GM12878 (cell line): Measurements from ENCODE around the gene TBXAS1. TPM values are rescaled to one million over a fixed set of nuclear protein-coding genes. Genes with fewer than 3 reads are reported as not detected.

Experiments
- BACH1 ChIP-seq: fragments of 450-650 bp; IDR thresholded peaks from 2 replicates; pipeline ENCODE4 v1.6.1; 2017; ENCODE audit warnings: mild to moderate bottlenecking, borderline replicate concordance
- CBX5 ChIP-seq: sonication (generic); IDR thresholded peaks from 2 replicates; pipeline ENCODE4 v1.6.1; 2016; ENCODE audit warnings: low read depth, moderate library complexity, mild to moderate bottlenecking, inconsistent platforms
- CHD1 ChIP-seq: IDR thresholded peaks from 2 replicates; pipeline ENCODE4 v1.6.1; 2012; ENCODE audit warnings: low read depth, low read length, improper control_type of control experiment
- IKZF1 ChIP-seq: fragments of 450-650 bp; conservative IDR thresholded peaks from 2 replicates; pipeline ENCODE4 v1.6.1; 2017; ENCODE audit warnings: antibody characterized with exemption, mild to moderate bottlenecking
- MEF2B ChIP-seq: fragments of 450-650 bp; IDR thresholded peaks from 2 replicates; pipeline ENCODE4 v1.6.1; 2018; ENCODE audit warnings: mild to moderate bottlenecking, moderate library complexity; ENCODE audit not compliant: partially characterized antibody, poor library complexity, severe bottlenecking
- polyA plus RNA-seq, 11 experiments: library from polyadenylated mRNA; depleted of rRNA in 4 of 11; unstranded in 6 of 11; stranded (reverse) in 5 of 11; fragments of >200 nt; fragmentation: Nextera tagmentation in 4 of 11; fragmentation: Illumina TruSeq in 1 of 11; extraction: Ambion mirVana in 4 of 11; extraction: Trizol in 1 of 11; gene quantifications; 1 replicate in 1 of 11; 2 replicates in 10 of 11; pipeline versions ENCODE4 v1.2.1 to v1.2.3, GENCODE V29; 2011 to 2016; ENCODE audit warnings: inconsistent platforms in 2 of 11, missing spikeins in 2 of 11, low read depth in 1 of 11
- total RNA-seq, 4 experiments: library from RNA; depleted of rRNA in 3 of 4; stranded (reverse); fragments of >200 nt in 3 of 4; fragmentation: Illumina TruSeq in 1 of 4; extraction: Trizol in 1 of 4; gene quantifications; 2 replicates each; pipeline versions ENCODE4 v1.2.1 to v1.2.3, GENCODE V29; 2013 to 2021
- TF ChIP-seq, protein P1 (sequence below): IDR thresholded peaks from 2 replicates; pipeline ENCODE4 v1.6.1; 2012; ENCODE audit warnings: improper control_type of control experiment, low read depth, low read length; ENCODE audit not compliant: insufficient replicate concordance
- TF ChIP-seq, protein P2 (sequence below): fragments of 450-650 bp; conservative IDR thresholded peaks from 2 replicates; pipeline ENCODE4 v1.6.1; 2017; ENCODE audit warnings: mild to moderate bottlenecking, moderate library complexity

Gene TBXAS1
- total and polyA plus RNA-seq, 10 of the 15 experiments (the other 5 are each of a cell fraction or from before 2014, with no cell fraction given), result 1.5 to 32.7 (median 16.3) TPM

DNA sequence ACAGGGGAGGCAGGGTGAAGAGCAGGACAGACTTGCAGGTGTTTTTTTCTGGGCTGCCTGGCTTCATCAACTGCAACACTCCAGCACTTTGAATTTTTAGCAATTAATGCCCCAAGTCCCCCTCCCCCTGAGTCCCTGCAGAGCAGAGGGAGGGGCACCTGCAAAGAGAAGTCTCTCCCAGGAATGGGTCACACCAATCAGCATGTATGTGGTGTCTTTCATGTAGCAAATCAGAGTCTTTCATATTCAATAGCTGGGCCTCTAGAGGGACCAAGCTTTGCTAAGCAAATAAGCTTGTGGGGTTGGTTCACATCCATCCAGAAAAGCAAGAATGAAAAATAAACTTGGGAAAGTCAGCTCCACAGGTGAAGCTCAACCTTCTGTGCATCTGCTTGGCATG, 143.0 kb downstream of the TBXAS1 start (continued):
- TF ChIP-seq, protein P1, sequence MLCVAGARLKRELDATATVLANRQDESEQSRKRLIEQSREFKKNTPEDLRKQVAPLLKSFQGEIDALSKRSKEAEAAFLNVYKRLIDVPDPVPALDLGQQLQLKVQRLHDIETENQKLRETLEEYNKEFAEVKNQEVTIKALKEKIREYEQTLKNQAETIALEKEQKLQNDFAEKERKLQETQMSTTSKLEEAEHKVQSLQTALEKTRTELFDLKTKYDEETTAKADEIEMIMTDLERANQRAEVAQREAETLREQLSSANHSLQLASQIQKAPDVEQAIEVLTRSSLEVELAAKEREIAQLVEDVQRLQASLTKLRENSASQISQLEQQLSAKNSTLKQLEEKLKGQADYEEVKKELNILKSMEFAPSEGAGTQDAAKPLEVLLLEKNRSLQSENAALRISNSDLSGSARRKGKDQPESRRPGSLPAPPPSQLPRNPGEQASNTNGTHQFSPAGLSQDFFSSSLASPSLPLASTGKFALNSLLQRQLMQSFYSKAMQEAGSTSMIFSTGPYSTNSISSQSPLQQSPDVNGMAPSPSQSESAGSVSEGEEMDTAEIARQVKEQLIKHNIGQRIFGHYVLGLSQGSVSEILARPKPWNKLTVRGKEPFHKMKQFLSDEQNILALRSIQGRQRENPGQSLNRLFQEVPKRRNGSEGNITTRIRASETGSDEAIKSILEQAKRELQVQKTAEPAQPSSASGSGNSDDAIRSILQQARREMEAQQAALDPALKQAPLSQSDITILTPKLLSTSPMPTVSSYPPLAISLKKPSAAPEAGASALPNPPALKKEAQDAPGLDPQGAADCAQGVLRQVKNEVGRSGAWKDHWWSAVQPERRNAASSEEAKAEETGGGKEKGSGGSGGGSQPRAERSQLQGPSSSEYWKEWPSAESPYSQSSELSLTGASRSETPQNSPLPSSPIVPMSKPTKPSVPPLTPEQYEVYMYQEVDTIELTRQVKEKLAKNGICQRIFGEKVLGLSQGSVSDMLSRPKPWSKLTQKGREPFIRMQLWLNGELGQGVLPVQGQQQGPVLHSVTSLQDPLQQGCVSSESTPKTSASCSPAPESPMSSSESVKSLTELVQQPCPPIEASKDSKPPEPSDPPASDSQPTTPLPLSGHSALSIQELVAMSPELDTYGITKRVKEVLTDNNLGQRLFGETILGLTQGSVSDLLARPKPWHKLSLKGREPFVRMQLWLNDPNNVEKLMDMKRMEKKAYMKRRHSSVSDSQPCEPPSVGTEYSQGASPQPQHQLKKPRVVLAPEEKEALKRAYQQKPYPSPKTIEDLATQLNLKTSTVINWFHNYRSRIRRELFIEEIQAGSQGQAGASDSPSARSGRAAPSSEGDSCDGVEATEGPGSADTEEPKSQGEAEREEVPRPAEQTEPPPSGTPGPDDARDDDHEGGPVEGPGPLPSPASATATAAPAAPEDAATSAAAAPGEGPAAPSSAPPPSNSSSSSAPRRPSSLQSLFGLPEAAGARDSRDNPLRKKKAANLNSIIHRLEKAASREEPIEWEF, result no peak
- TF ChIP-seq BACH1 (no peak), CHD1 (no peak), IKZF1 (no peak), CBX5 (no peak), MEF2B (no peak)
- TF ChIP-seq, protein P2, sequence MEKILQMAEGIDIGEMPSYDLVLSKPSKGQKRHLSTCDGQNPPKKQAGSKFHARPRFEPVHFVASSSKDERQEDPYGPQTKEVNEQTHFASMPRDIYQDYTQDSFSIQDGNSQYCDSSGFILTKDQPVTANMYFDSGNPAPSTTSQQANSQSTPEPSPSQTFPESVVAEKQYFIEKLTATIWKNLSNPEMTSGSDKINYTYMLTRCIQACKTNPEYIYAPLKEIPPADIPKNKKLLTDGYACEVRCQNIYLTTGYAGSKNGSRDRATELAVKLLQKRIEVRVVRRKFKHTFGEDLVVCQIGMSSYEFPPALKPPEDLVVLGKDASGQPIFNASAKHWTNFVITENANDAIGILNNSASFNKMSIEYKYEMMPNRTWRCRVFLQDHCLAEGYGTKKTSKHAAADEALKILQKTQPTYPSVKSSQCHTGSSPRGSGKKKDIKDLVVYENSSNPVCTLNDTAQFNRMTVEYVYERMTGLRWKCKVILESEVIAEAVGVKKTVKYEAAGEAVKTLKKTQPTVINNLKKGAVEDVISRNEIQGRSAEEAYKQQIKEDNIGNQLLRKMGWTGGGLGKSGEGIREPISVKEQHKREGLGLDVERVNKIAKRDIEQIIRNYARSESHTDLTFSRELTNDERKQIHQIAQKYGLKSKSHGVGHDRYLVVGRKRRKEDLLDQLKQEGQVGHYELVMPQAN, result no peak
